GM19099 (cell line): Measurements from ENCODE around the gene BAZ2A.

Experiments
- POLR2A ChIP-seq: IDR thresholded peaks from 3 replicates; pipeline ENCODE4 v1.6.1; 2011; ENCODE audit warnings: low read depth; ENCODE audit not compliant: insufficient read length; ENCODE audit errors: extremely low read depth

BAZ2A gene

DNA sequence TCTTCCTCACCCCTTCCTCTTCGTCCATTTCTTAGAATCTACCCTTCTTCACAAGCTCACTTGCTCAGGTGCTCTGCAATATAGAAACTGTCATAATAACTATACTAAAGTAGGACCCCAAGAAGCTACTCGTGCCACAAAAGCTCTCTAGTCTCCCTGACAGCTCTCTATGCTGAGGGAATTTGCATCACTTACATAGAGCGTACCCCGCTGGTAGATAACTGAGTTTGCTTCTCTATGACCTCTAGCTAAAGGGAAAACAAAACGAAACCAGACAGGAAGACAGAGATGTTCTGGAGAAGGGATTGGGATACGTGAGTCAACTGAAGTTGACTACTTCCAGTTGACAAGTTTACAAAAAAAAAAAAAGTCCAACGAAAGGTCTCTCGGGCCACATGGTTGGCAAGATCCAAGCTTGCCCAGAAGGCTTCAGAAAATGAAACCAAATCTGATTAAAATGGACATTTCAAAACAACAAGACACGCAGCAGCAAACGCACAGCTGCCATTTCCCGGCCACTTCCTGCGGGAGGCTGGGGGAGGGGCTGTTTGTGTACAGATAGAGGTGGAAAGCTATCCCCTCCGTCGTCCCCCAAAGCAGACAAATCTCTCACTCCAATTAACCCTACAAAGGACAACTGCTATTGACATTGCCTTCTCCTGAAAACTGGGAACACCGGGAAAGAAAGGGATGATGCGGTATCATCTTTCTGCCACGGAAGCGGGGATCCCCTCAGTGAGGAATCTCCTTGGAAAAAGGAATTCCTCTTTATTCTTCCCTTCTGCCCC lies 1.3 kb downstream of the BAZ2A start:
- peak; percentile 42 for TF ChIP-seq POLR2A

- TF ChIP-seq POLR2A, result no peak
Measured at GRCh38 chr12:56626701-56627100, 3.4 kb downstream of the BAZ2A start.

DNA sequence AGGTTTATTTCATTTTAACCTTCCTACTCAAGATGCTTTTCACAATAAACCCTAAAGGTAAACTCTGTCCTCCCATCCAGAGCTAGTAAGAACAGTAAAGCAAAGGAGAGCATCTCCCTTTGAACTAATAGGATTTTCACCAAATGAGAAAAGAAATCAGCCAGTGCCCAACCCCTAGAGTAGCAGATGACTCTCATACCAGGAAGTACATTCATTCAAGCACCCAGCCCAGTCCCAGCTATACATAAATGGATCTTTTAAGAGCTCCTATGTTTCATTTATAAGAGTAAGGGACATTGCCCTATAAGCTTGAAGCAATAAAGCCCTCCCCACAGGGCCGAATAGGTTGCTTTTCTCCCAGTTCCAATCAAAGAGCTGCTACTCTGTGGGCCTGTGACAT lies 7.6 kb downstream of the BAZ2A start:
- TF ChIP-seq POLR2A, result no peak

- no peak for TF ChIP-seq POLR2A
Measured at GRCh38 chr12:56616925-56617324, 13.2 kb downstream of the BAZ2A start.

GRCh38 chr12:56616244-56616643 lies 13.9 kb downstream of the BAZ2A start:
- TF ChIP-seq POLR2A, result no peak

DNA sequence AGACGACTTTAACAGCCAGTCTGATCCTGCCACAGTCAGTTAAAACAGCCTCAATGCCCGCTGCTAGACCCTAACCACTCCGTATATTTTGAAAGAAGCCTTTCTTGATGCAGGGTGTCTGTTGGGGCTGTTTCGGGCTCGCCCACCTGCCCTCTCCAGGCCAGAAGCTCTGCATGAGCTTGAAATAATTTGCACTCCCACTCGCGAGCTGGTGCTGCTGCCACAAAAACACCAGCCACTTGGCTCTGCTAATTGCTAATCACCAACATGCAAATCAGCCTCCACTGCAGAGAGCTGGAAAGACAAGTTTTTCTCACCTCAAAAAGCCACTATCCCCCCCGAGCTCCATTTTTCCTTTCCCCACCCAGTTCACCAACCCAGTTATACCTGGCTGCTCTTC lies 15.5 kb downstream of the BAZ2A start:
- no peak for TF ChIP-seq POLR2A

DNA sequence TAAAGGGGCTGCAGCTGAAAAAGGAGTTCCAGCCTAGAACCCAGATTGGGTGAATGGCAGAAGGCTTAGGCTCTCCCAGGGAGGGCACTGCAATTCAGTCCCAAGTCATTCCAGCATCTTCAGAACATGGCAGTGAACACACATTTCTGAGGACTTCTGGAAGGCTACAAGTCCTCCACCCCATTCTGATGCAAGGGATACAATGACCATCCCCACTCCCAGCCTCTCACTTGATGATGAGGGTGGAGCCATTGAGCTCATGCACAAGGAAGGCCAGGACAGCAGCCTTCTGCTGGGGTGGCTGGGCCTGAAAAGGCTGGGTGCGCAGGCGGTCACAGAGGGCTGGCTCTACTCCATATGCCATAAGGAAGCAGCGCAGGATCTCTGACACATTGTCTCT lies 25.8 kb downstream of the BAZ2A start:
- TF ChIP-seq POLR2A, result no peak

GRCh38 chr12:56602239-56602638 lies 27.9 kb downstream of the BAZ2A start:
- TF ChIP-seq POLR2A, result no peak

- no peak for TF ChIP-seq POLR2A
Measured at GRCh38 chr12:56601503-56601902, 28.6 kb downstream of the BAZ2A start.

DNA sequence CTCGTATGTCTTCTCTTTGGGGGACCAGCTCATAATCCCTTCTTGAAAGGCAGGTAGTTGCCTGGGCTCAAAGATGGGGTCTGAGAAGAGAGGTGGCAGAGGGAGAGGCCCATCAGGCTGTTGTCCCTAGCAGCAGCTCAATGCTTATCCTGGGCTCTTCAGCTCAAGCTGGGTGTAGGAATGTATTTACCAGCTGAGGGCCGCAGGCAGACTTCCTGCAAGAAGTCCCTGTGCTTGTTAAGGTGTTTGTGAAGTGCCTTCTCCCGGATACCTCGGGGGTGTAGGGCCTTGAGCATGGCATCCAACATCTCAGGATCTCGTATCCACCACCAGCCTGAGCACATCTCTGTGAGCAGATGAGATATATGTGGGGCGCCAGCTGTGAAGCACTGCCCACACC lies 29.4 kb downstream of the BAZ2A start:
- TF ChIP-seq POLR2A, result no peak

GRCh38 chr12:56599797-56600196 lies 30.3 kb downstream of the BAZ2A start:
- TF ChIP-seq POLR2A, result no peak

DNA sequence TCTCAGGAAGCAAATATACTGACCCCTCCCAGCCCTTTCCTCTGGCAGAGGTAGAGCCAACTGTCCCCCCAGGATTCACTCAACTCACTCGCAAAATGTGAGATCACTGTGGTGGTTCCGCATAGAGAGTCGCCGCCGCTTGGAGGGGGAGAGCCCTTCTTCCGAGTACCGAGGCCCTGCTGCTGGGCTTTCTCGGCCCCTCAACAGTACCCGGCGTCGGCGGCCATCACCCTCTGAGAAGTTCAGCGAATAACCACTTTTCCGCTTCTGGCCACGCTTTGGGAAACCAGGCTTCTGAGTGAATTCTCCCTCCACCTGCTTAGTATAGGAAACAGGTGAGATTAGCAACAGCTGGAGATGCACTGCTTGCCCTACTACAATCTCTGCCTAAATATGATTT lies 31.1 kb downstream of the BAZ2A start:
- no peak for TF ChIP-seq POLR2A

GRCh38 chr12:56596815-56597214 lies 33.3 kb downstream of the BAZ2A start:
- TF ChIP-seq POLR2A, result no peak

DNA sequence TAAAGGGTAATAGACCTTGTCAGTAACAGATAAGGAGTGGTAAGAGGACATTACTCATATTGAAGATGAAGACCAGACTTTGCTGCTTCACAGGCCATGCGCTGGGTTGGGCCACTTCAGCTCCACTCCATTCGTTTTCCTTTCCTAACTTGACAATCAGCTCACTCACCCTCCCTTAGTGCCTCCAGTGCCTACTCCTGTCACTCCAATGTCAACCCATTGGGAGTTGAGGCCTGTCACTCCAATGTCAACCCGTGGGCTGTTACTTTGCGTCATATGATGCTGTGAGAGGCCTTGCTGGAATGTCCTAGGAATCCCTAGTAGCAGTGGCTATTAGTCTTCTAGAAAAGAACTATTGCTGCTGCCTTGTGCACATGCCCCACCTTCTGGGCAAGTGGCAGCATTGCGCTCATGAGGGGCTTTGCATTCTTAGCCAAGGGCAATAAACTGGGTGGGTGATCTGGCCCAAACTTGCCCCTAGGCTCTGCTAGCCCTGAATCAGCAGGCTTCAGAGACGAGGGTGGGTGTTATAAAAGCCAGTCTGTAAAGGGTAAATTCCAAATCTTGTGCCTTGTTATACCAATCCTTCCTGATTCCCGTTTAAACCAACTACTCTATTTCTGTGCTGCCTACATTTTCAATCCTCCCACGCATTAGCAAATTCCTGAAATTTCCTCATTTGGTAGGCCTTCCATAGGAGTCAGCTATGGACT lies 36.1 kb downstream of the BAZ2A start:
- TF ChIP-seq POLR2A, result no peak

- no peak for TF ChIP-seq POLR2A
Measured at GRCh38 chr12:56591961-56592360, 38.2 kb downstream of the BAZ2A start.

GRCh38 chr12:56591126-56591525 lies 39.0 kb downstream of the BAZ2A start:
- no peak for TF ChIP-seq POLR2A
